IMR-90 (cell line): ENCODE measurements around the gene SLC9A1. TPM values are rescaled to one million over a fixed set of nuclear protein-coding genes. Genes with fewer than 3 reads are reported as not detected.

Source experiments
- ATAC-seq: fragments of 200-7000 bp; cut with Tn5 transposase; 2 replicates; pipeline ENCODE4 v1.9.1; 2020; ENCODE audit warnings: low read depth, mild to moderate bottlenecking, moderate library complexity
- BruUV-seq: library from RNA; stranded (reverse); fragments of 400-500 nt; replicated peaks from 2 replicates; lab custom pipeline; 2021; lab: Mats Ljungman, UMichigan
- CTCF ChIA-PET: fragments of 300-600 bp; formaldehyde crosslinking; extraction: SDS; loops from one replicate; lab custom pipeline; 2021; ENCODE audit warnings: antibody characterized with exemption; lab: Yijun Ruan, JAX
- POLR2A ChIA-PET: fragments of 300-600 bp; sonication (Branson Sonifier 250); formaldehyde crosslinking; loops from one replicate; lab custom pipeline; 2022; ENCODE audit warnings: antibody characterized with exemption; ENCODE audit not compliant: unreplicated experiment; lab: Charles Lee
- DNase-seq: peaks from one replicate; pipeline ENCODE4 v3.0.0; 2013
- H2AFZ ChIP-seq: replicated peaks from 2 replicates; pipeline ENCODE3; 2013; ENCODE audit warnings: low read length, mild to moderate bottlenecking; ENCODE audit not compliant: poor library complexity
- H2AK5ac ChIP-seq: 2 replicates; pipeline ENCODE4 v1.6.1; 2013; ENCODE audit warnings: low read depth, low read length, inconsistent platforms
- H2AK9ac ChIP-seq: replicated peaks from 2 replicates; pipeline ENCODE3; 2013; ENCODE audit warnings: mild to moderate bottlenecking, low read depth, low read length, moderate library complexity; ENCODE audit not compliant: poor library complexity
- H2BK120ac ChIP-seq: 2 replicates; pipeline ENCODE4 v1.6.1; 2013; ENCODE audit warnings: low read depth, low read length, inconsistent platforms
- H2BK15ac ChIP-seq: 3 replicates; pipeline ENCODE4 v1.6.1; 2013; ENCODE audit warnings: low read depth, low read length, inconsistent platforms
- H2BK20ac ChIP-seq: 2 replicates; pipeline ENCODE4 v1.6.1; 2013; ENCODE audit warnings: low read depth, mild to moderate bottlenecking, inconsistent platforms, low read length, moderate library complexity
- H2BK5ac ChIP-seq: 2 replicates; pipeline ENCODE4 v1.6.1; 2013; ENCODE audit warnings: mild to moderate bottlenecking, low read depth, low read length, inconsistent platforms; ENCODE audit not compliant: poor library complexity, severe bottlenecking
- H3K14ac ChIP-seq: replicated peaks from 2 replicates; pipeline ENCODE4 v1.6.1; 2013; ENCODE audit warnings: low read depth, low read length, inconsistent platforms
- H3K18ac ChIP-seq: 2 replicates; pipeline ENCODE4 v1.6.1; 2013; ENCODE audit warnings: low read depth, low read length, control low read depth
- H3K23ac ChIP-seq: 2 replicates; pipeline ENCODE4 v1.6.1; 2013; ENCODE audit warnings: low read depth, low read length, inconsistent platforms
- H3K27ac ChIP-seq: 2 replicates; pipeline ENCODE4 v1.5.1; 2013; ENCODE audit warnings: mild to moderate bottlenecking, control low read depth, low read length; ENCODE audit not compliant: insufficient read depth
- H3K27me3 ChIP-seq: 2 replicates; pipeline ENCODE4 v1.6.1; 2013; ENCODE audit warnings: low read length; ENCODE audit not compliant: control insufficient read depth, insufficient read depth
- H3K36me3 ChIP-seq: 2 replicates; pipeline ENCODE4 v1.6.1; 2013; ENCODE audit warnings: low read length, mixed read lengths; ENCODE audit not compliant: control insufficient read depth, insufficient read depth
- H3K4ac ChIP-seq: 2 replicates; pipeline ENCODE4 v1.6.1; 2013; ENCODE audit warnings: low read depth, low read length, inconsistent platforms
- H3K4me1 ChIP-seq: 2 replicates; pipeline ENCODE4 v1.6.1; 2013; ENCODE audit warnings: low read length, mixed read lengths; ENCODE audit not compliant: control insufficient read depth, insufficient read depth
- H3K4me2 ChIP-seq: 2 replicates; pipeline ENCODE4 v1.6.1; 2013; ENCODE audit warnings: low read depth, mild to moderate bottlenecking, control low read depth, low read length, moderate library complexity
- H3K4me3 ChIP-seq: 2 replicates; pipeline ENCODE4 v1.5.1; 2013; ENCODE audit warnings: low read depth, mild to moderate bottlenecking, control low read depth, low read length, moderate library complexity; ENCODE audit not compliant: insufficient read depth
- H3K56ac ChIP-seq: 2 replicates; pipeline ENCODE4 v1.6.1; 2013; ENCODE audit warnings: low read length, inconsistent platforms; ENCODE audit not compliant: insufficient read depth; ENCODE audit errors: extremely low read depth
- H3K79me1 ChIP-seq, 2 experiments: 2 replicates each; pipeline ENCODE4 v1.6.1; 2013; ENCODE audit warnings: low read length in 2 of 2, inconsistent platforms in 1 of 2, low read depth in 1 of 2
- H3K9ac ChIP-seq: 2 replicates; pipeline ENCODE4 v1.6.1; 2013; ENCODE audit warnings: low read depth, low read length, control low read depth
- H3K9me1 ChIP-seq: 2 replicates; pipeline ENCODE4 v1.6.1; 2013; ENCODE audit warnings: low read length, inconsistent platforms; ENCODE audit not compliant: insufficient read depth
- H3K9me3 ChIP-seq: 2 replicates; pipeline ENCODE4 v1.6.1; 2013; ENCODE audit warnings: low read length; ENCODE audit not compliant: control insufficient read depth, insufficient read depth
- H4K20me1 ChIP-seq: 2 replicates; pipeline ENCODE4 v1.6.1; 2013; ENCODE audit warnings: low read length, inconsistent platforms; ENCODE audit not compliant: insufficient read depth
- H4K5ac ChIP-seq: 2 replicates; pipeline ENCODE4 v1.6.1; 2013; ENCODE audit warnings: mild to moderate bottlenecking, low read depth, low read length, control low read depth
- H4K8ac ChIP-seq, 2 experiments: 2 replicates each; pipeline ENCODE4 v1.6.1; 2013; ENCODE audit warnings: low read depth in 2 of 2, low read length in 2 of 2, control low read depth in 1 of 2, inconsistent platforms in 1 of 2
- H4K91ac ChIP-seq: 2 replicates; pipeline ENCODE4 v1.6.1; 2013; ENCODE audit warnings: low read depth, low read length, inconsistent platforms; ENCODE audit not compliant: insufficient read depth
- SMC3 ChIP-seq: fragments of 150-350 bp; IDR thresholded peaks from 2 replicates; pipeline ENCODE4 v1.6.1; 2016; ENCODE audit warnings: low read depth, mild to moderate bottlenecking, antibody characterized with exemption, low read length, moderate library complexity
- WGBS, 2 experiments: methylation state at CpG; one replicate each; pipeline versions ENCODE4 v1.1.5 to v1.1.7; 2013; ENCODE audit warnings: missing lambda C conversion rate in 2 of 2; ENCODE audit not compliant: insufficient read length in 1 of 2; ENCODE audit errors: extremely low coverage in 2 of 2; 5-methylcytosine and 5-hydroxymethylcytosine counted together
- dilution Hi-C: fragments of 300-500 bp; cut with HindIII; formaldehyde crosslinking; loops from one replicate; pipeline ENCODE4 v1.14.3; 2018; ENCODE audit warnings: low sequenced_read_pairs; ENCODE audit not compliant: unreplicated experiment
- in situ Hi-C: fragments of 300-500 bp; cut with MboI; formaldehyde crosslinking; loops from 3 replicates; pipeline ENCODE4 v1.14.3; 2019; ENCODE audit warnings: low sequenced_read_pairs, inconsistent platforms, mixed read lengths
- intact Hi-C: fragments of 100-400 bp; cut with micrococcal nuclease; formaldehyde crosslinking; loops from 2 replicates; pipeline ENCODE4 v1.10.0; 2022
- polyA plus RNA-seq, 3 experiments: library from polyadenylated mRNA; depleted of rRNA; stranded (reverse); fragments of >200 nt; gene quantifications; 2 replicates each; pipeline ENCODE4 v1.2.3, GENCODE V29; 2012; ENCODE audit warnings: low replicate concordance in 1 of 3
- total RNA-seq: library from RNA; depleted of rRNA; stranded (reverse); fragments of >200 nt; gene quantifications from 2 replicates; pipeline ENCODE4 v1.2.3, GENCODE V29; 2012
- TF ChIP-seq, protein P1 (sequence below): fragments of 150-350 bp; IDR thresholded peaks from 2 replicates; pipeline ENCODE4 v1.6.1; 2017; ENCODE audit warnings: mild to moderate bottlenecking, antibody characterized with exemption, low read length, low read depth

Gene SLC9A1
- total and polyA plus RNA-seq, 2 of the 4 experiments (the other 2 are of a cell fraction) = 2.0 to 21.2 TPM

DNA sequence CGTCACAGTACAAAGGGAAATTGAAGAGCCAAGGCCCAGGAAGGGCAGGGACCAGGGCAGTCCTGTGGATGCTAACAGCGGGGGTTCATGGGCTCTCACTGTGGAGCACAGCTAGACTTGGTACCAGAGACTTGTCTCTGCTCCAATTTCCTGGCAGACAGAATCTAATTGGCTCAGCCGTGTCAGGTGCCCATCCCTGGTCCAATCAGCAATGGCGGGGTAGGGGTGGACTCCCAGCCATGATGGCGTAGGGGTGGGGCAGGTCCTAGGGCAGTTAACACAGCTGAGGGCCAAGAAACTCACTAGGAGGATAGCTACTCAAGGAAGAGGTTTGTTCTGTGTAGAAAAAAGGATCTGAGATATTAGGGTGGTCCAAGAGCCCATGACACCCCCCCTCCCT lies 102.4 kb downstream of the SLC9A1 start:
- intact Hi-C loops (no loop called here), dilution Hi-C loops (no loop called here), in situ Hi-C loops (no loop called here)
- Histone ChIP-seq H2BK5ac (no peak overlapping the region), H4K91ac (no peak overlapping the region), H2AK5ac (no peak overlapping the region), H4K5ac (no peak overlapping the region), H2BK120ac (no peak overlapping the region), H3K18ac (no peak overlapping the region), H3K27me3 (peaks cover 9% of the 10 kb centered on the region), H3K36me3 (no peaks in the 10 kb centered on the region), H3K4me3 (no peak overlapping the region), H3K27ac (no peak overlapping the region), H2AK9ac (no peak overlapping the region), H2BK15ac (no peak overlapping the region), H2BK20ac (no peak overlapping the region), H3K9me3 (peaks cover 3% of the 10 kb centered on the region; the same call in 1 of the 2 replicates), H3K4me2 (no peak overlapping the region), H4K20me1 (no peaks in the 10 kb centered on the region), H3K9me1 (no peaks in the 10 kb centered on the region), H4K8ac (no peak overlapping the region), H2AFZ (no peak overlapping the region), H3K9ac (no peak overlapping the region), H3K4ac (no peak overlapping the region), H3K4me1 (no peaks in the 10 kb centered on the region), H3K23ac (no peak overlapping the region), H3K14ac (no peak overlapping the region), H3K79me1 (no peaks in the 10 kb centered on the region), H3K56ac (no peak overlapping the region)
- ChIA-PET POLR2A (no interaction called here), CTCF (no interaction called here)
- BruUV-seq = no TSS peak
- TF ChIP-seq, protein P1, sequence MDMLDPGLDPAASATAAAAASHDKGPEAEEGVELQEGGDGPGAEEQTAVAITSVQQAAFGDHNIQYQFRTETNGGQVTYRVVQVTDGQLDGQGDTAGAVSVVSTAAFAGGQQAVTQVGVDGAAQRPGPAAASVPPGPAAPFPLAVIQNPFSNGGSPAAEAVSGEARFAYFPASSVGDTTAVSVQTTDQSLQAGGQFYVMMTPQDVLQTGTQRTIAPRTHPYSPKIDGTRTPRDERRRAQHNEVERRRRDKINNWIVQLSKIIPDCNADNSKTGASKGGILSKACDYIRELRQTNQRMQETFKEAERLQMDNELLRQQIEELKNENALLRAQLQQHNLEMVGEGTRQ = peak; percentile 59; the same call in 1 of the 2 replicates
- TF ChIP-seq SMC3 = no peak
- no peak for DNase-seq
- WGBS, 2 experiments = 92% methylated on average over 3 of the region's 5 CpGs; no CpG with 5 or more reads in 1 of the 2 experiments
- no peak for ATAC-seq
